GM19240 (cell line): Measurements from ENCODE around the gene WNT9A.

Experiments used
- DNase-seq: peaks from one replicate; pipeline ENCODE4 v3.0.0; 2011; ENCODE audit warnings: low spot score; ENCODE audit not compliant: insufficient read length

Gene WNT9A

DNA sequence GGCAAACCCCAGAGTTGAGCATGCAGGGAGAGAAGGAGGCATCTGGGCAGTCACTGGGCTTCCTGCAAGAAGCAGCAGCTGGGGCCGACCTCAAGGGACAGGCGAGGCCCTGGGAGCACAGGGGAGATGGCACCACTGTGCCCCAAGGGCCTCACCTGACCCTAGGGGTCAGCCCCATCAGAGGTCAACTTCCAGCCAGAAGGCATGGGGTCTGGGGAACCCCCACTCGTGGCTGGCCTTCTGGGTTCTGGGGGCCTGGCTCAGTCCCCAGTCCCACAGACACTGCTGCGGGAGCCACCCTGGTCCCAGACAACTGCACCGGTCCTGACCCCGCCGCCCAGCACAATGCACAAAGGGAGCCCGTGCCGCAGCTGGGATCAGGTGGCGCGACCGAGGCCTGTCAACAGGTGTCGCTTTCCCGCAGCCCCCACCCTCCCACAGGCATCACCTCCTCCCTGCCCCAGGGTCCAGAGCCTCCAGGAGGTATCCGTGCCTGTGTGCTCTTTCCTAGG, 6.2 kb downstream of the WNT9A start:
- no peak for DNase-seq

DNA sequence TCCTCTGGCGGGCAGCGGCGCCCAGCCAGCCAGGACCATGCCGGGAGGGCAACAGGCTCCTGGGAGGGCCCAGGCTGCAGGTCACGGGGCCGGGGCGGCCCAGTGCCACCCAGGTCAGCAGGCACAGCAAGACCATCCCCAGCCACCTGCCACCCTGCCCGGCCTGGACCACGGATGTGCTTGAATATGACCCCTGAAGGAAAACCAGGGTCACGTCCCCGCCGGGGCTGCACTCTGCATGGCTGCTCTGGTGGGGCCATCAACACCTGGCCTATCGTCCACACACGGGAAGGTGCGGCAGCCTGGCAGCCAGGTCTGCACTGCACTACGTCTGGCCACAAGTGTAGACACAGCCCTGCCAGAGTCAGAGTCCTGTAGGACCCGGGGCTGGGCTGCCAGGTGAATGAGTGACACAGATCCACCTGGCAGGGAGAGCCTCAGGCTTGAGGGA, 6.9 kb downstream of the WNT9A start:
- DNase-seq, result no peak

DNA sequence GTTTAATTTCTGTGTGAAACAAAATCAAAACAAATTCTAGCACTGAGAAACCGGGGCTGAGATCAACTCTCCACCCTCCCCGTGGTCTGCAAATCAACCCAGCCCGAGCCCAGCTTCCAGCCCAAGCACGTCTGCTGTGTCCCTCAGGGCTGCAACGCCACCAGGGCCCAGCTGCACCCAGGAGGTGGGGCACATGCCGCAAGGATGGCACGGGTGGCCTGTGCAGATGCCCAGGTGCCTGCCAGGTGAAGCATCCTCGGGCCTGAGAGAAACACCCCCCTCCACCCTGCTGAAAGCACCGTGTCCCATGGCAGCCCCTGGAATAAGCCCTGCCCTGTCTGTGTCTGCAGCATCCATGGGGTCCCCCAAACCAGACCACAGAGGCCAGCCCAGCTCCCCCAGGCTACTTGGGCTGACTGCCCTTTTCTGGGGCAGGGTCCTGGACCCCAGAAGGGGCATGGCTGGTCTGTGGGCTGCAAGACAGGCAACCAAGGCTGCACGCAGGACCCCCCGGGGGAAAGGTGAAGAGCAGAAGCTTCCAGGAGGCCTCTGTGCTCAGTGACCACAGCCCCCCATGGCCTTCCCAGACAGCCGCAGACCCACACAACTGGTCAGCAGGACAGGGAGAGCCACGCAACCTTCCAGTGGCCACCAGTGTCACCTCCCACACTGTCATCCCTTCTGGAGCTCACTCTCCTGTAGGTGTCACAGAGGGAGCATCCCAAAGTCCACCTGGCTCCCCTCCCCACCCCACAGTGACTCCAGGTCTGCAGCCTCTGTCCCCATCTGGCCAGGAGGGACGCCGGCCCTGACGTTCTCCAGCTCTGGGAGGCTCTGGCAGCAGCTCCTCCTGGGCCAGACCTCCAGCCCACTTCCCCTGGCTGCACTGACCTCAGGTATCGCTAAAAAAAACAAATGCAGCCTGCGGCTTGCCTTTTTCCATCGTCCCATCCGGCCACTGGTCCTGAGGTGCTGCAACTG, 7.7 kb downstream of the WNT9A start:
- DNase-seq, result no peak

DNA sequence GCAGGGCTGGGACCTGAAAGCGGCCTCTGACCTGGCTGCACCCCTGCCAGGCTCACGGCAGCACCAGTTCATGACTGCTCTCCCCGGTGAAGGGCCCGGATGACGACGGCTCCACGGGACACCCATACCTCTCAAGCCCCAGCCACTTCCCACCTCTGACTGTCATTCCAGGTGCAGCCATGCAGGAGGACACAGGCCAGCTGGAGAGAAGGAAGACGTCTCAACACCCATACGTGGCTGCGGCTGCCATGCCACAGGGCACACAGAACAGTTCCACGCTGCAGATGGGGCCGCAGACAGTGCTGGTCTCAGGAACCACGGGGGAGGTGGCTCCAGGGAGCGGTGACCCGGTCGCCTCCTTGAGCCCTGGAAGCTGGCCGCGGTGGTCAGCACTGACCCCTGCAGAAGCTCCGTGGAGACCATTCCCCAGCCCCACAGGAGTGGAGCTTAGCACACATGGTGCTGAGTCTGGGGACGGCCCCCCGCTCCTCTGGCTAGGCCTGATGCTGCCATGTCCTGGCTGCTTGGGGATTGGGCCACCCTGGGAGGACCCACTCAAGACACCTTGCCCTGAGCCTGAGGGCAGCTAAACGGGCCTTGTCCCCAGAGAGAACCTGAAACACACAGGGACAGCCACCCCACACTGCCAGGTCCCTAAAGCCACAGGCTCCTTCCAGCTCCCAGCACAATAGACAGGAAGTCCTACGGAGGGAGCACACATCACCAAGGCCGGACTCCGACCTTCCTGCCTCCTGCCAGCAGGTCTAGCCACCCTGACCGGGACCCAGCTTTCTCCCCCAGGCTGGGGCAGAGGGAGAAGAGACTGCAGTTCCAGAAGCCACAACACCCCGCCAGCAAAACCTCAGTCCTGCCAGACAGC, 8.6 kb downstream of the WNT9A start:
- DNase-seq, result no peak

DNA sequence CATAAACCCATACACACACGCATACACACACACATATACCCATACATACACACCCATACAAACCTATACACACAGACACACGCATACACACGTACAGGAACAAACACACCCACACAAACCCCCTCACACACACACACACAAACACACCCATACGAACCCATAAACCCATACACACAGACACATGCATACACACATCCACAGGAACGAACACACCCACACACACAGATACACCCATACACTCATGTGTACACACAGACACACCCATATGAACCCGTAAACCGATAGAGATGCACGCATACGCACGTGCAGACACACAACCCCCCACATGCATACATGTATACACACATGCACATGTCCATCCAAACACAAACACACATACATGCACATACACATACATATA, 9.5 kb downstream of the WNT9A start:
- DNase-seq, result no peak

DNA sequence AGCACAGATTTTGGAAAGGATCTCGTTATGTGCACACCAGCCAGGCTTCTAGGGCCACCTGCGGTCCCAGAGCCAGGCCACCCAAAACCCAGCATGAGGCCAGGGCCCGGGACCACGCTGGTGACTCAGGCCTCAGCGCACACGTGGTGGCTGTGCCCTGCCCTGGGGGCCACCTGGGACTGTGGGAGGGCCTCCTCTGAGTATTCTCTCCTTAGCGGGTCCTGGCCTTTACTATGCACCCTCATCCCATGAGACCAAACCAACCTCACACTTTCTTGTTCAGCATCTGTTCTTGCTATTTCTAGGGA, 9.9 kb downstream of the WNT9A start:
- DNase-seq, result no peak

DNA sequence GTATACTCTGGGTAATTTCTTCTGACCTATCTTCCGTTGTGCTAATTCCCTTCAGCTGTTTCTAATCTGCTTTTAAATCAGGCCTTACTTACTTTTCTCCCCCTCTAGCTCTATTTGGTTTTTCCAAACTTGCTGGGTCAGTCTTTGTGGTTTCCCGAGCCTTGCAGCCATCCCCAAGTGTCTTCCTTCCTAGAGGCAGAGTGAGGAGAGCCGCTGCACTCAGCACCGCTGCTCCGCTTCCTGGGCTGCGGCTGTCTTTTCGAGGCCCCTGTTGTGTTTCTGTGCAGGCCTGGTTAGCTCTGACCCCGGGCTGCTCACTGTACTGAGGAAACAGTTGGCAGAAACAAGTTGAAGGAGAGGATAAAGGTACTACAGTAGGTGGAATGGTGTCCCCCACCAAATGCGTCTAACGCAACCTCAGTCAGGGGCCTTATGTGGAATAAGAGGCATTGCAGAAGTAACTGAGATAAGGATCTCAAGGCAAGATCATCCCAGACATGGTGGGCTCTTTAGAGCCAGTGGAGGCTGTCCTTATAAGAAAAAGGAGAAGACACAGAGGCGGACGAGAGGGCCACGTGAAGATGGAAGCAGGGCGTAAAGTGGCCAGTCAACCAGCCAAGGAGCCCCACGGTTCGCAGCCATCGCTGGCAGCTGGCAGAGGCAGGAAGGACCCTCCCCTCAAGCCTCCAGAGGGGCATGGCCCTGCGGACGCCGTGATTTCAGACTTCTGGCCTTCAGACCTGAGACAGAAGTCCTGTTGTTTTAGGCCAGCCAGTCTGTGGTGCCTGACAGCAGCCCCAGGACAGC, 10.5 kb downstream of the WNT9A start:
- DNase-seq, result no peak

DNA sequence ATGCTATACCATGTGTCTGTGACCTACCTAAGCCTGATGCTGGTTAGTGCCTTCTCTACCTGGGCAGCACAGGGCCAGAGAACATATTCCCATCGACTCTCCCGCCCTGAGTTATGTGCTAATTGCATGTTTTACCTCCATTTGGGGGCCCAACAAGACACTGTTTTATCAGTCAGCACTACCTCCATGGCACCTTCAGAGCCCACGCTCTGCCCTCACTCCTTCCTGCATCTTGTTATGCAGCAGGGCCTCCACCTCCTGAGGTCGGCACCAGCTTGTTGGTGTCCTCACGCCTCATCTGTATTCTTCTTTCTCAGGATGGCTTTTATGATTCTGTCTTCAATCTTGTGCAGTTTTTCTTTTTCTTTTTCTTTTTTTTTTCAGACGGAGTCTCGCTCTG, 11.9 kb downstream of the WNT9A start:
- no peak for DNase-seq

DNA sequence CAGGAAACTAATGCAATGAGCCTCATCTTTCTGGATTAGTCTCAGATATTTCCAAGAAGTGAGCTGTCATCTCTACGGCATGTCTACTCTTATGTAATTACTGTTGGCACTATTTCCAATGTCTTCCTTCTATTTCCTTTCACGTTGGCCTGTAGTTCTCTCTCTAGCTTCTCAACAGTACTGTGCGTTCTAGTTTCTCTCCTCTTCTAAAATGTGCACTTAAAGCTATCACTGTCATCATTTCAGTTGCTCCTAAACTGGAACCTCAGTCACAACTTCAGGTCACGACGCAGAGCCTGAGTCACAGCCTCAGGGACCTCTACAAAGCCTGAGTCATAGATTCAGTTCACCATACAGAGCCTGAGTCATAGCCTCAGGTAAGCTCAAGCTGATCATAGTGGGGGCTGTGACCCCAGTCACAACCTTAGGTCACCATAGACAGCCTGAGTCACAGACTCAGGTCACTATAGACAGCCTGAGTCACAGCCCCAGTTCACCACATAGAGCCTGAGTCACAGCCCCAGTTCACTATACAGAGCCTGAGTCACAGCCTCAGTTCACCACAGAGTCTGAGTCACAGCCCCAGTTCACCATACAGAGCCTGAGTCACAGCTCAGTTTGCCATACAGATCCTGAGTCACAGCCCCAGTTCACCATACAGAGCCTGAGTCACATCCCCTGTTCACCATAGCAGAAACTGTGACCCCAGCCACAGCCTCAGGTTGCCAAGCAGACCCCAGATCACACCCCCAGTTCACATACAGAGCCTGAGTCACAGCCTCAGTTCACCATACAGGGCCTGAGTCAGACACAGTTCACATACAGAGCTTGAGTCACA, 13.0 kb downstream of the WNT9A start:
- no peak for DNase-seq

DNA sequence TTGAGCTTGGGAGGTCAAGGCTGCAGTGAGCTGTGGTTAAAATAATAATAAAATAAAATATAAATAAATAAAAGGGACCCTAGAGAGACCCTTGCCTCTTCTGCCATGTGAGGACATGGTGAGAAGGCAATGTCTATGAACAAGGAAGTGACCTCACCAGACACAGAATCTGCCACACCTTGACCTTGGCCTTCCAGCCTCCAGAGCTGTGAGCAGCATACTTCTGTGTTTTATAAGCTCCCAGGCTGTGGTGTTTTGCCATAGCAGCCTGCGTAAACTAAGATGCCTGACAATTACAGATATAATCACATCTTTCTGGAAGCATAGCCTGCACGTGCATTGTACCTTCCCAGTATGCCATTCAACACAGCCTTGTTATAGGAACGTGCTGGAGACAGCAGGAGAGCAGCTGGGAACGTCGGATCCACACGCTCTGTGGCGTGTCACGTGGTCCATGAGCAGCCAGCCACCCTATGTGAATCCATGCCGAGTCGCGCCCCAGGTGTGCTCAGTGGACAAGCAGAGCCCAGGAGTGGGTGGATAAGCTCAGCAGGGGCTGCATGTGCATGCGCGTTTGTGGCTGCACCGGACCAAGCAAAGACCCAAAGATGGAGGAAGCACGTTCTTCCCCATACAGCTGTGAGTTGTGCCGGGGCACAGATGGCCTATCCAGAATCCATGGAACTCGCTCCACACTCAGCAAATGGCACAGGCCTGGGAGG, 17.8 kb downstream of the WNT9A start:
- no peak for DNase-seq

DNA sequence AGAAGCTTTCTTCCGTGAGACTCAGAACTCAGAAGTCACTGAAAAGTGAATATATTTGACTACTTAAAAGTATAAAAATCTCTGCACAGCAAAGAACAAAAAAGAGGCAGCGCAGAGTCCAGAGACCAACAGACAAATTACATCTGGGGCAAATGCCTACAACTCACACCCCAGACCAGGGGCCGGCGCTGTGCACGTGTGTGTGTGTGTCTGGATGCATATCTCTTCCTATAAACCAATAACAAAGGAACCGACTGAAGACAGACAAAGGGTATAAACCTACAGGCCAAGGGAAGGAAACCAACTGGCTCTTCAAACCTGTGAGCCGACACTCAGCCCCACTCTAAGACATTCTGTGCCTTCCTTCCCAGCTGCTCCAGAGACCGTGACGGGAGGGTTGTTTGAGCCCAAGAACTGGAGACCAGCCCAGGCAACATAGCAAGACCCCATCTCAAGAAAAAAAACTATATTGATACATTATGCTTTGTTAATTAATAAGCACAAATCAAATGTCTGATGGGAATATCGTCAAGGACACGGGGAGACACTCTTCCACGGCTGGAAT, 18.8 kb downstream of the WNT9A start:
- no peak for DNase-seq

DNA sequence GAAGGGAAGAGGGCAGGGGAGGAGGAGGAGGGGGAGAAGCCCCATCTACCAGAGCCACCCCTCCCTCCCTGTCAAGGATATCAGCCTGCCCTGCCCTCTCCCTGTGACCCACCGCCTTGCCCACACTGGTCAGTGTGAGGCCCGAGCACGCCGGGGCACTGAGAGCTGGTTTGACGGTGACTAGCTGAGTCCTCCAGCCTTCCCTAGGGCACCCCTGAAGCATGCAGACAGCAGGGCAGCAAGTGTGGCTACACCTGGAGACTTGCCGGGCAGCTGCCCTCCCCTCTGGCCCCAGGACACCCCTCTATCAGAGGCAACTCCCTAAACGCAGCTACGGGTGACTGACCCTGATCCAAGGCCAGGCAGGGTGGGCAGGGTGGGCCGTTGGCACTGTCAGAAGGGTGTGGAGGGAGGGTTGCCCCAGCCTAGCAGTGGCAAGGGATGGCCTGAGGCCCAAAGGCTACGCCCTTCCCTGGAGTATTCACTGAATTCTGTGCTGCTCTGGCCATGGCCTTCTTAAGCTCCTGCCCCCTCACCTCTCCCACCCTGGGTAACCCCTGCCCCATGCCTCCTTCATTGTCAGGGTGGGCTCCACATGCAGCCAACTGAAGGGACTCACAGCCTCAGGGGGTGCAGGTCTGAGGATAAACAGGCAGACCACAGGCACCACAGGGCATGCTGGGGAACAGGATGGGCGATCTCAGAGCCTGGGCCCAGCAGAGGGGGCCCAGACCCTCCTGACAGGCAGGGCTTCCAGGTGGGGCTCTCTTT, 19.6 kb downstream of the WNT9A start:
- DNase-seq, result no peak

DNA sequence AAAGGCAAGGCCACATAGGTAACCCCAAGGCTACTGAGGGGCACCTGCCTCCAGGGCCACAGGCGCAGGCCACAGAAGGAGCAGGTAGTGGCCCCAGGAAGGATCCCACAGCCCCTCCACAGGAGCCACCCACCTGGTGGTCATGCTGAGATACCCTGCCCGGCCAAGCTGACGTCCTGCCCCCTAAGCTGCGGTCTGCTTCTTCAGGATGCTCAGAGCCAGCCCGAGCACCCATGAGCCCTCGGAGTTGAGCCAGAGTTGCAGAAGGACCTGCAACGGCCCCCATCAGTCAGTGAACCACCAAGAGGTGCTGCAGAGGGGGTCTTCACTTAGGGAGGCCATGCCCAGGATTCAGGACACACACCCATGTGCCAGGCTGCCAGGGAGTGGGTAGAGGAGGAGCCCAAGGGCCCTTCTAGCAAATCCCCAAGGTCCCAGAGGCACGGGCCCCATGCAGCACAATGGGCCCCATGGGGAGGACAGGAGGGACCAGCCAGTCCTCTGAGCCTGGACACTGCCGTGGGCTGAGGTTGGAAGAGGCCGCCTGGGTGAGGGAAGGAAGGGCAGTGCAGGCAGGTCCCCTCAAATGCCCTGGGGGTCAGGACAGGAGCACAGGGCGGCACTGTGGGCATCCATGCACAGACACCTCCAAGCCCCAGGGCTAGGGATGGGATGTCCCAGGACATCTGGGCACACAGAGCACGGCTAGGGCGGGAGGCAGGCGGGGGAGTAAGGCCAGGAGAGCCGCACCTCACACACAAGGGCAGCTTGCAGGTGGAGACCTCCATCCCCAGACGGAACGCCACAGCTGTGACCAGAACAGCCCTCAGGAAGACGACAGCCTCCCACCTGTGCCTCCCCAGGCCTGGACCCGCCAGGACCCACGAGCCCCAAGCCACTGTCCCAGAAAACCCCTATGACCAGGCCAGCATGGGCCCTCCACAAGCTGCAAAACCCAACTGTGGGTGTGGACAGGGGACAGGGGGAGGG, 20.5 kb downstream of the WNT9A start:
- no peak for DNase-seq

DNA sequence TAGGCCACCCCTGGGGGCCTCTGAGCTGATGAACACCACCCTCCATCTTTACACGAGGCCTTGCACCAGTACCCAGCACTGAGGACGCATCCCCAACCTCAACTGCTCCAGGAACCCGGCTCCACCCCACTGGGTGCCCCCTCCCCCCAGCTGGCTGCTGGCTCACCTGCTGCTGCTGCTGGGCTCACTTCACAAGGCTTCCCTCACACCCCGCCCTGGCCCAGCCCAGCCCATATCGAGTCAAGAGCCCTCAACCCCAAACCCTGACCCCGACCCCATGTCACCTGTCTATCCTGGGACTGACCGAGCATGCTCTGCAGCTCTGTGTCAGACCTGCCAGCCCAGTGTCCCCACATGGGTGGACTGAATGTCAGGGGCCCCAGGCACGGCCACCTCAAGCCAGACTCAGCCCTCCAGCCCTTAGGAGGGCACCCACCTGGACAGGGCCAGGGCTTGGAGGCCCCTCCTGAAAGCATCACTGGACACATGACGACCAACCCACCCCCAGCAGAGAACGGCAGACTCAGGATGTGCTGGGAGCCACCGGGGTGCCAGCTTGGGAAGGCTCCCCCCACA, 21.4 kb downstream of the WNT9A start:
- DNase-seq, result no peak

DNA sequence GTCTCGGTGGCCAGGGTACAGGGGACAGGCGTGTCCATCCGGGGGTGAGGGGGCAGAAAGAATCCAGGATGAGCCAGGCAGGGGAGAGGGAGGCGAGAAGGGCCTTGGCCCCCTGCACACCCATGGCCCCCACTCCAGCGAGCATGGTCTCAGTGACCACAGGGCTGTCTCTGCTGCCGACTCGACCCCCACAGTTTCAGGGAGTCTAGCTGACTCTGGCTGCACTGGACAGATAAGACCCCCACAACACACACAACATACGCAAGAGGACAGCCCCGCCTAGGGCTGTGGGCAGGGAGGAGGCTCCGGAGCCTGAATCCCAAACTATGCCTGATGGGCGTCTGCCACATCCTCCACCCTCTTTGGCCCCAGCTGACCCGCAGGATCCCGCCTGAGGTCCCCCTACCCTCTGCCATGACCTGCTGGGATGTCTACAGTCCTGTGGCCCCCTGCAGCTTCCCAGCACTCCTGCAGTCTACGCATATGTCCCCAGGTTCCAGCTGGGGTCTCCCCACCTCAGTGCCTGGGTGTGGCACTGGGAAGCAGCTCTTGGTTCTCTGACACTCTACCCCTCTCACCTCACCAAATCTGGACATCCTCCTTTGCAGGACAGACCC, 22.0 kb downstream of the WNT9A start:
- no peak for DNase-seq

DNA sequence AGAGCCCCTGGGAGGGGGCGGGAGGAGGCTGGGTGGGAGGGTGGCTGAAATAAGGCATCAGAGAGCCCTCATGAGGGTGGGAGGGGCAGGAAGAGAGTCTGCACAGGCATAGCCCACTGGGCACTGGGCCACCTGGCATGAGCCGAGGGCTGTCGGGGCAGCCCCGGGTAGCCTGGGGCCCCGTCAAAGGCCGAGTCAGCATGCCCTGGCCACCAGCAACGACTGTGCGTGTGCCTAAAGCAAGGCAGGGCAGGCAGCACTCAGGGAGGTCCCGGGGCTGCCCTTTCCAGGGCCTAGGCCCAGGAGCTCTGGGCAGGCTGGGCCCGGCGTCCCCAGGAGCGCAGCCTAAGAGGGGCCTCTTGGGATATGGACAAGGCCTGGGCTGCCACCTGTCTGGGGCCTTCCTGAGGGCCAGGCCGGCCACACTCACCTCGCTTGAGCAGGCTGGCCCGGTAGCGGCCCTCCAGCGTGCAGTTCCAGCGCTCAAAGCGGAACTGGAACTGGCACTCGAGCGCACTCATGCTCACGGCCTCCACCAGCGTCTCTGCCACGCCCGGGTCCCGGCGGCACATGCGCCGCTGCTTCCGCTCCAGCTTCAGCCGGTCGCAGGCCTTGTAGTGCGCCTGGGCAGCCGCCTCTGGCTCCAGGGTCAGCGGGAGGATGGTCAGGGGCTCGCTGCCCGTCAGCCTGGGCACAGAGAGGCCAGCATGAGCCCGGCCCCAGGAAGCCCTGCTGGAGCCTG, 22.7 kb downstream of the WNT9A start:
- no peak for DNase-seq
